A549 (cell line): ENCODE data around the gene SHANK2. TPM values are rescaled to one million over a fixed set of nuclear protein-coding genes. Genes with fewer than 3 reads are reported as not detected.
A peak's percentile ranks its signal among the peaks of the same experiment; 100 is the strongest.

ENCODE experiments used
- ATAC-seq, 2 experiments: fragments of 200-7000 bp in 1 of 2; fragments of >200 bp in 1 of 2; cut with Nextera tagmentation in 1 of 2; cut with Tn5 transposase in 1 of 2; 3 replicates each; pipeline versions ENCODE4 v1.8.0 to v1.9.1; 2018 to 2020; ENCODE audit warnings: mild to moderate bottlenecking in 1 of 2, moderate library complexity in 1 of 2
- CTCF ChIA-PET: fragments of 300-600 bp; sonication (Branson Sonifier 250); formaldehyde crosslinking; extraction: SDS; loops from one replicate; lab custom pipeline; 2021; ENCODE audit warnings: antibody characterized with exemption, inconsistent platforms; lab: Yijun Ruan, JAX
- POLR2A ChIA-PET: fragments of 350-600 bp; formaldehyde crosslinking; extraction: SDS; loops from one replicate; lab custom pipeline; 2021; ENCODE audit warnings: antibody characterized with exemption, inconsistent platforms; lab: Yijun Ruan, JAX
- DNase-seq, 2 experiments: peaks; one replicate each; pipeline versions ENCODE4 v3.0.0 to v3.0.0-alpha.2; 2011 to 2016; ENCODE audit warnings: low read depth in 1 of 2, low spot score in 1 of 2
- FAIRE-seq: peaks from 2 replicates; lab custom pipeline; 2011; peaks lifted over from hg19 to GRCh38; lab: Jason Lieb, UNC
- H3K27ac ChIP-seq, 2 experiments: fragments of >200 bp; sonication (Bioruptor Twin); formaldehyde crosslinking; 3 replicates each; pipeline ENCODE4 v1.5.1; 2016 to 2017
- H3K4me1 ChIP-seq: fragments of >200 bp; sonication (Bioruptor Twin); formaldehyde crosslinking; 3 replicates; pipeline ENCODE4 v1.6.1; 2016
- H3K4me2 ChIP-seq: fragments of >200 bp; sonication (Bioruptor Twin); formaldehyde crosslinking; 3 replicates; pipeline ENCODE4 v1.6.1; 2016
- H3K4me3 ChIP-seq: fragments of >200 bp; sonication (Bioruptor Twin); formaldehyde crosslinking; 3 replicates; pipeline ENCODE4 v1.5.1; 2016
- H3K9me3 ChIP-seq: fragments of >200 bp; sonication (Bioruptor Twin); formaldehyde crosslinking; 3 replicates; pipeline ENCODE4 v1.6.1; 2016
- CHD2 ChIP-seq: fragments of 150-350 bp; IDR thresholded peaks from 2 replicates; pipeline ENCODE4 v1.6.1; 2014; ENCODE audit warnings: low read length; ENCODE audit not compliant: partially characterized antibody
- CHD4 ChIP-seq: fragments of 200-600 bp; sonication (generic); IDR thresholded peaks from 2 replicates; pipeline ENCODE4 v1.6.1; 2016; ENCODE audit warnings: antibody characterized with exemption, mild to moderate bottlenecking, borderline replicate concordance
- EHF ChIP-seq: fragments of 250-450 bp; sonication (Bioruptor Pico); IDR thresholded peaks from 2 replicates; pipeline ENCODE4 v1.5.0; 2020; ENCODE audit warnings: mild to moderate bottlenecking
- ELK1 ChIP-seq: fragments of 150-350 bp; IDR thresholded peaks from 2 replicates; pipeline ENCODE4 v1.6.1; 2014; ENCODE audit warnings: low read depth, mild to moderate bottlenecking, low read length
- EP300 ChIP-seq, 2 experiments: fragments of >200 bp; sonication (Bioruptor Twin); formaldehyde crosslinking; IDR thresholded peaks; 2 replicates in 1 of 2; 3 replicates in 1 of 2; pipeline ENCODE4 v1.6.1; 2016 to 2017
- HEYL ChIP-seq: fragments of 250-450 bp; sonication (Bioruptor Pico); IDR thresholded peaks from 2 replicates; pipeline ENCODE4 v1.8.0; 2021; ENCODE audit warnings: mild to moderate bottlenecking, moderate library complexity
- HOXA7 ChIP-seq: fragments of 250-450 bp; sonication (Bioruptor Pico); IDR thresholded peaks from 2 replicates; pipeline ENCODE4 v1.5.0; 2020; ENCODE audit warnings: mild to moderate bottlenecking, moderate library complexity
- JUNB ChIP-seq: fragments of >200 bp; sonication (Bioruptor Twin); formaldehyde crosslinking; IDR thresholded peaks from 2 replicates; pipeline ENCODE4 v1.6.1; 2016
- KDM1A ChIP-seq: fragments of 200-600 bp; sonication (generic); IDR thresholded peaks from 2 replicates; pipeline ENCODE4 v1.6.1; 2016; ENCODE audit warnings: low read depth, mild to moderate bottlenecking
- POLR2A ChIP-seq: IDR thresholded peaks from 2 replicates; pipeline ENCODE4 v1.6.1; 2012; ENCODE audit warnings: mild to moderate bottlenecking, low read length
- POLR2AphosphoS2 ChIP-seq: conservative IDR thresholded peaks from 2 replicates; pipeline ENCODE4 v1.6.1; 2012; ENCODE audit warnings: low read length, improper control_type of control experiment, inconsistent platforms
- RAD21 ChIP-seq, 2 experiments: fragments of >200 bp in 1 of 2; sonication (Bioruptor Twin) in 1 of 2; formaldehyde crosslinking in 1 of 2; IDR thresholded peaks in 1 of 2; conservative IDR thresholded peaks in 1 of 2; 2 replicates in 1 of 2; 3 replicates in 1 of 2; pipeline ENCODE4 v1.6.1; 2012 to 2018; ENCODE audit warnings: inconsistent platforms in 1 of 2
- TFCP2L1 ChIP-seq: fragments of 250-450 bp; sonication (Bioruptor Pico); IDR thresholded peaks from 2 replicates; pipeline ENCODE4 v1.5.0; 2021; ENCODE audit warnings: mild to moderate bottlenecking
- USF2 ChIP-seq: fragments of 450-650 bp; IDR thresholded peaks from 2 replicates; pipeline ENCODE4 v1.6.1; 2014; ENCODE audit warnings: antibody characterized with exemption
- ZSCAN20 ChIP-seq: fragments of 250-450 bp; sonication (Bioruptor Pico); IDR thresholded peaks from 2 replicates; pipeline ENCODE4 v1.8.0; 2022; ENCODE audit warnings: mild to moderate bottlenecking, moderate library complexity
- whole genome bisulfite sequencing: methylation state at CpG from one replicate; pipeline ENCODE4 v1.1.6; 2017; ENCODE audit errors: missing lambda C conversion rate; 5-methylcytosine and 5-hydroxymethylcytosine counted together
- polyA plus RNA-seq, 4 experiments: library from polyadenylated mRNA; depleted of rRNA in 3 of 4; stranded (reverse); fragments of >200 nt; fragmentation: RNase III in 1 of 4; extraction: RNeasy Plus Mini Kit Qiagen cat#74134 plus additional on column Dnase treatment in 1 of 4; gene quantifications; 2 replicates in 3 of 4; 3 replicates in 1 of 4; pipeline ENCODE4 v1.2.3, GENCODE V29; 2011 to 2017
- TF ChIP-seq, protein P1 (sequence below): IDR thresholded peaks from 2 replicates; pipeline ENCODE4 v1.6.1; 2012
- TF ChIP-seq, protein P2 (sequence below): fragments of 250-450 bp; sonication (Bioruptor Pico); IDR thresholded peaks from 2 replicates; pipeline ENCODE4 v1.5.0; 2020; ENCODE audit warnings: low read depth, mild to moderate bottlenecking, moderate library complexity
- TF ChIP-seq, protein P3 (sequence below): fragments of 200-600 bp; sonication (generic); IDR thresholded peaks from 2 replicates; pipeline ENCODE4 v1.6.1; 2016; ENCODE audit warnings: antibody characterized with exemption, mild to moderate bottlenecking, moderate library complexity
- TF ChIP-seq, protein P4 (sequence below): fragments of >200 bp; sonication (Bioruptor Twin); formaldehyde crosslinking; IDR thresholded peaks from 3 replicates; pipeline ENCODE4 v1.6.1; 2016

The SHANK2 gene
- polyA plus RNA-seq, 2 of the 4 experiments (the other 2 are of a cell fraction): 5.3 to 7.6 TPM

GRCh38 chr11:71247551-71248250 is 4.7 kb downstream of the SHANK2 start:
- TF ChIP-seq, protein P1, sequence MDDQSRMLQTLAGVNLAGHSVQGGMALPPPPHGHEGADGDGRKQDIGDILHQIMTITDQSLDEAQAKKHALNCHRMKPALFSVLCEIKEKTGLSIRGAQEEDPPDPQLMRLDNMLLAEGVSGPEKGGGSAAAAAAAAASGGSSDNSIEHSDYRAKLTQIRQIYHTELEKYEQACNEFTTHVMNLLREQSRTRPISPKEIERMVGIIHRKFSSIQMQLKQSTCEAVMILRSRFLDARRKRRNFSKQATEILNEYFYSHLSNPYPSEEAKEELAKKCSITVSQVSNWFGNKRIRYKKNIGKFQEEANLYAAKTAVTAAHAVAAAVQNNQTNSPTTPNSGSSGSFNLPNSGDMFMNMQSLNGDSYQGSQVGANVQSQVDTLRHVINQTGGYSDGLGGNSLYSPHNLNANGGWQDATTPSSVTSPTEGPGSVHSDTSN: no peak
- TF ChIP-seq, protein P2, sequence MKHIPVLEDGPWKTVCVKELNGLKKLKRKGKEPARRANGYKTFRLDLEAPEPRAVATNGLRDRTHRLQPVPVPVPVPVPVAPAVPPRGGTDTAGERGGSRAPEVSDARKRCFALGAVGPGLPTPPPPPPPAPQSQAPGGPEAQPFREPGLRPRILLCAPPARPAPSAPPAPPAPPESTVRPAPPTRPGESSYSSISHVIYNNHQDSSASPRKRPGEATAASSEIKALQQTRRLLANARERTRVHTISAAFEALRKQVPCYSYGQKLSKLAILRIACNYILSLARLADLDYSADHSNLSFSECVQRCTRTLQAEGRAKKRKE (CRISPR knock-in tag): no peak
- TF ChIP-seq ZSCAN20 (no peak), JUNB (no peak), POLR2AphosphoS2 (no peak), HOXA7 (CRISPR knock-in tag) (no peak), KDM1A (no peak), EP300 (IDR thresholded peaks at IDR 0.05) (no peak), RAD21 (conservative IDR thresholded peaks at IDR 0.05 in 1 of 2, IDR thresholded peaks at IDR 0.05 in 1 of 2) (no peak), HEYL (no peak), EHF (CRISPR knock-in tag) (no peak), POLR2A (no peak), TFCP2L1 (CRISPR knock-in tag) (no peak), CHD2 (no peak), CHD4 (no peak), USF2 (no peak), ELK1 (no peak)
- TF ChIP-seq, protein P3, sequence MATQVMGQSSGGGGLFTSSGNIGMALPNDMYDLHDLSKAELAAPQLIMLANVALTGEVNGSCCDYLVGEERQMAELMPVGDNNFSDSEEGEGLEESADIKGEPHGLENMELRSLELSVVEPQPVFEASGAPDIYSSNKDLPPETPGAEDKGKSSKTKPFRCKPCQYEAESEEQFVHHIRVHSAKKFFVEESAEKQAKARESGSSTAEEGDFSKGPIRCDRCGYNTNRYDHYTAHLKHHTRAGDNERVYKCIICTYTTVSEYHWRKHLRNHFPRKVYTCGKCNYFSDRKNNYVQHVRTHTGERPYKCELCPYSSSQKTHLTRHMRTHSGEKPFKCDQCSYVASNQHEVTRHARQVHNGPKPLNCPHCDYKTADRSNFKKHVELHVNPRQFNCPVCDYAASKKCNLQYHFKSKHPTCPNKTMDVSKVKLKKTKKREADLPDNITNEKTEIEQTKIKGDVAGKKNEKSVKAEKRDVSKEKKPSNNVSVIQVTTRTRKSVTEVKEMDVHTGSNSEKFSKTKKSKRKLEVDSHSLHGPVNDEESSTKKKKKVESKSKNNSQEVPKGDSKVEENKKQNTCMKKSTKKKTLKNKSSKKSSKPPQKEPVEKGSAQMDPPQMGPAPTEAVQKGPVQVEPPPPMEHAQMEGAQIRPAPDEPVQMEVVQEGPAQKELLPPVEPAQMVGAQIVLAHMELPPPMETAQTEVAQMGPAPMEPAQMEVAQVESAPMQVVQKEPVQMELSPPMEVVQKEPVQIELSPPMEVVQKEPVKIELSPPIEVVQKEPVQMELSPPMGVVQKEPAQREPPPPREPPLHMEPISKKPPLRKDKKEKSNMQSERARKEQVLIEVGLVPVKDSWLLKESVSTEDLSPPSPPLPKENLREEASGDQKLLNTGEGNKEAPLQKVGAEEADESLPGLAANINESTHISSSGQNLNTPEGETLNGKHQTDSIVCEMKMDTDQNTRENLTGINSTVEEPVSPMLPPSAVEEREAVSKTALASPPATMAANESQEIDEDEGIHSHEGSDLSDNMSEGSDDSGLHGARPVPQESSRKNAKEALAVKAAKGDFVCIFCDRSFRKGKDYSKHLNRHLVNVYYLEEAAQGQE: no peak
- TF ChIP-seq, protein P4, sequence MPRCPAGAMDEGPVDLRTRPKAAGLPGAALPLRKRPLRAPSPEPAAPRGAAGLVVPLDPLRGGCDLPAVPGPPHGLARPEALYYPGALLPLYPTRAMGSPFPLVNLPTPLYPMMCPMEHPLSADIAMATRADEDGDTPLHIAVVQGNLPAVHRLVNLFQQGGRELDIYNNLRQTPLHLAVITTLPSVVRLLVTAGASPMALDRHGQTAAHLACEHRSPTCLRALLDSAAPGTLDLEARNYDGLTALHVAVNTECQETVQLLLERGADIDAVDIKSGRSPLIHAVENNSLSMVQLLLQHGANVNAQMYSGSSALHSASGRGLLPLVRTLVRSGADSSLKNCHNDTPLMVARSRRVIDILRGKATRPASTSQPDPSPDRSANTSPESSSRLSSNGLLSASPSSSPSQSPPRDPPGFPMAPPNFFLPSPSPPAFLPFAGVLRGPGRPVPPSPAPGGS: no peak
- ChIA-PET CTCF (interaction anchor here (0.6 to 6.2 kb wide), 8 partner anchors 8 to 780 kb away, joined by 3 to 77 read pairs (median 4); no protein-coding TSS in a partner anchor), POLR2A (no interaction called here)
- Histone ChIP-seq H3K27ac (peak overlapping the region in 1 of 2 experiments; percentile 7; a peak in 1 of 6 replicates), H3K4me1 (peaks cover 24% of the 10 kb centered on the region; the same call in 2 of the 3 replicates), H3K4me2 (no peak overlapping the region), H3K9me3 (no peaks in the 10 kb centered on the region), H3K4me3 (no peak overlapping the region)
- no peak for FAIRE-seq
- 88% methylated on average over 15 of the region's 16 CpGs for WGBS
- no peak for ATAC-seq
- no peak for DNase-seq
